Measurements from ENCODE around the gene TFG.

Gene TFG

GRCh38 chr3:100748967-100749366, 39.7 kb downstream of the TFG start:
- Histone ChIP-seq H3K14ac (ENCODE audit: low read length) (no peak overlapping the region), H3K4me3 (ENCODE audit: low read length in 2 of 2) (no peak overlapping the region), H3K36me3 (replicated peaks in 1 of 2; ENCODE audit: control insufficient read depth in 2 of 2, insufficient read depth in 2 of 2, low read length in 2 of 2) (peaks cover 7 to 100% of the 10 kb centered on the region in 2 donors), H2AK5ac (ENCODE audit: low read depth, low read length) (no peak overlapping the region), H4K91ac (ENCODE audit: low read depth, low read length, poor library complexity) (no peak overlapping the region), H3K27ac (replicated peaks; ENCODE audit: low read length) (no peak overlapping the region), H3K9me3 (replicated peaks in 1 of 2; ENCODE audit: control insufficient read depth in 2 of 2, insufficient read depth in 1 of 2, low read depth in 1 of 2, low read length in 2 of 2) (no peaks in the 10 kb centered on the region), H2AFZ (ENCODE audit: low read length) (no peak overlapping the region), H2BK5ac (ENCODE audit: low read length) (no peak overlapping the region), H3K4me1 (ENCODE audit: control insufficient read depth in 2 of 2, insufficient read depth in 1 of 2, low read depth in 1 of 2, low read length in 2 of 2) (no peaks in the 10 kb centered on the region), H3K79me1 (ENCODE audit: low read depth, low read length) (no peaks in the 10 kb centered on the region), H2BK120ac (ENCODE audit: low read depth, low read length) (no peak overlapping the region), H2BK15ac (ENCODE audit: low read length) (no peak overlapping the region), H3K23ac (ENCODE audit: low read depth, low read length, poor library complexity) (no peak overlapping the region), H3K4ac (ENCODE audit: low read length) (no peak overlapping the region), H3K4me2 (ENCODE audit: insufficient read depth, low read length, poor library complexity, severe bottlenecking) (no peak overlapping the region), H3K9ac (ENCODE audit: low read depth, low read length, poor library complexity) (no peak overlapping the region), H4K8ac (ENCODE audit: low read depth, low read length) (no peak overlapping the region), H2BK12ac (ENCODE audit: low read length) (no peak overlapping the region), H3K18ac (ENCODE audit: low read length) (no peak overlapping the region), H3K27me3 (ENCODE audit: control insufficient read depth in 3 of 3, insufficient read depth in 3 of 3, low read depth in 1 of 3, low read length in 3 of 3) (no peaks in the 10 kb centered on the region)
- WGBS, 2 donors (ENCODE audit: extremely low coverage in 2 of 2, insufficient read length in 2 of 2, insufficient replicate concordance in 1 of 2): no CpG with 5 or more reads among the region's 2 CpGs
- DNase-seq (ENCODE audit: low spot score): no peak

- no peak overlapping the region for H3K18ac ChIP-seq (ENCODE audit: low read length)
- H3K27ac ChIP-seq (replicated peaks; ENCODE audit: low read length): no peak overlapping the region
- no peak overlapping the region for H2BK15ac ChIP-seq (ENCODE audit: low read length)
- H3K4me3 ChIP-seq (ENCODE audit: low read length in 2 of 2): no peak overlapping the region
- no peak overlapping the region for H2BK120ac ChIP-seq (ENCODE audit: low read depth, low read length)
- no CpG with 5 or more reads among the region's 2 CpGs for WGBS, 2 donors (ENCODE audit: extremely low coverage in 2 of 2, insufficient read length in 2 of 2, insufficient replicate concordance in 1 of 2)
- H3K79me1 ChIP-seq (ENCODE audit: low read depth, low read length): no peaks in the 10 kb centered on the region
- H2BK5ac ChIP-seq (ENCODE audit: low read length): no peak overlapping the region
- no peak overlapping the region for H4K8ac ChIP-seq (ENCODE audit: low read depth, low read length)
- H3K4ac ChIP-seq (ENCODE audit: low read length): no peak overlapping the region
- no peak overlapping the region for H3K4me2 ChIP-seq (ENCODE audit: insufficient read depth, low read length, poor library complexity, severe bottlenecking)
- H3K9ac ChIP-seq (ENCODE audit: low read depth, low read length, poor library complexity): no peak overlapping the region
- H4K91ac ChIP-seq (ENCODE audit: low read depth, low read length, poor library complexity): no peak overlapping the region
- H3K14ac ChIP-seq (ENCODE audit: low read length): no peak overlapping the region
- H2AK5ac ChIP-seq (ENCODE audit: low read depth, low read length): no peak overlapping the region
- H2AFZ ChIP-seq (ENCODE audit: low read length): no peak overlapping the region
- H3K23ac ChIP-seq (ENCODE audit: low read depth, low read length, poor library complexity): no peak overlapping the region
- no peak overlapping the region for H2BK12ac ChIP-seq (ENCODE audit: low read length)
- no peaks in the 10 kb centered on the region for H3K9me3 ChIP-seq (replicated peaks in 1 of 2; ENCODE audit: control insufficient read depth in 2 of 2, insufficient read depth in 1 of 2, low read depth in 1 of 2, low read length in 2 of 2)
- no peak for DNase-seq (ENCODE audit: low spot score)
- H3K36me3 ChIP-seq (replicated peaks in 1 of 2; ENCODE audit: control insufficient read depth in 2 of 2, insufficient read depth in 2 of 2, low read length in 2 of 2): peaks cover 0 to 64% of the 10 kb centered on the region in 2 donors
- no peaks in the 10 kb centered on the region for H3K27me3 ChIP-seq (ENCODE audit: control insufficient read depth in 3 of 3, insufficient read depth in 3 of 3, low read depth in 1 of 3, low read length in 3 of 3)
- no peaks in the 10 kb centered on the region for H3K4me1 ChIP-seq (ENCODE audit: control insufficient read depth in 2 of 2, insufficient read depth in 1 of 2, low read depth in 1 of 2, low read length in 2 of 2)
These were observed 44.6 kb downstream of the TFG start for GRCh38 chr3:100753846-100754245.

GRCh38 chr3:100754563-100755334, 45.5 kb downstream of the TFG start:
- Histone ChIP-seq H2BK12ac (ENCODE audit: low read length) (no peak overlapping the region), H3K4me2 (ENCODE audit: insufficient read depth, low read length, poor library complexity, severe bottlenecking) (no peak overlapping the region), H3K9me3 (replicated peaks in 1 of 2; ENCODE audit: control insufficient read depth in 2 of 2, insufficient read depth in 1 of 2, low read depth in 1 of 2, low read length in 2 of 2) (no peaks in the 10 kb centered on the region), H2BK5ac (ENCODE audit: low read length) (no peak overlapping the region), H4K8ac (ENCODE audit: low read depth, low read length) (no peak overlapping the region), H3K36me3 (replicated peaks in 1 of 2; ENCODE audit: control insufficient read depth in 2 of 2, insufficient read depth in 2 of 2, low read length in 2 of 2) (peaks cover 0 to 55% of the 10 kb centered on the region in 2 donors), H2AFZ (ENCODE audit: low read length) (no peak overlapping the region), H3K4me1 (ENCODE audit: control insufficient read depth in 2 of 2, insufficient read depth in 1 of 2, low read depth in 1 of 2, low read length in 2 of 2) (no peaks in the 10 kb centered on the region), H3K14ac (ENCODE audit: low read length) (no peak overlapping the region), H2BK120ac (ENCODE audit: low read depth, low read length) (no peak overlapping the region), H3K4me3 (ENCODE audit: low read length in 2 of 2) (no peak overlapping the region), H2BK15ac (ENCODE audit: low read length) (no peak overlapping the region), H3K79me1 (ENCODE audit: low read depth, low read length) (no peaks in the 10 kb centered on the region), H3K23ac (ENCODE audit: low read depth, low read length, poor library complexity) (no peak overlapping the region), H3K27me3 (ENCODE audit: control insufficient read depth in 3 of 3, insufficient read depth in 3 of 3, low read depth in 1 of 3, low read length in 3 of 3) (no peaks in the 10 kb centered on the region), H3K18ac (ENCODE audit: low read length) (no peak overlapping the region), H4K91ac (ENCODE audit: low read depth, low read length, poor library complexity) (no peak overlapping the region), H3K27ac (replicated peaks; ENCODE audit: low read length) (no peak overlapping the region), H3K4ac (ENCODE audit: low read length) (no peak overlapping the region), H2AK5ac (ENCODE audit: low read depth, low read length) (no peak overlapping the region), H3K9ac (ENCODE audit: low read depth, low read length, poor library complexity) (no peak overlapping the region)
- WGBS, 2 donors (ENCODE audit: extremely low coverage in 2 of 2, insufficient read length in 2 of 2, insufficient replicate concordance in 1 of 2): no CpG with 5 or more reads among the region's 3 CpGs
- DNase-seq (ENCODE audit: low spot score): no peak

GRCh38 chr3:100756441-100756840, 47.1 kb downstream of the TFG start:
- no peak for DNase-seq (ENCODE audit: low spot score)
- WGBS, 2 donors (ENCODE audit: extremely low coverage in 2 of 2, insufficient read length in 2 of 2, insufficient replicate concordance in 1 of 2): no CpG with 5 or more reads among the region's 2 CpGs
- no peak overlapping the region for H2AK5ac ChIP-seq (ENCODE audit: low read depth, low read length)

More at GRCh38 chr3:100756441-100756840, 47.1 kb downstream of the TFG start:
- Histone ChIP-seq H3K27me3 (ENCODE audit: control insufficient read depth in 3 of 3, insufficient read depth in 3 of 3, low read depth in 1 of 3, low read length in 3 of 3) (no peaks in the 10 kb centered on the region), H3K23ac (ENCODE audit: low read depth, low read length, poor library complexity) (no peak overlapping the region), H3K9ac (ENCODE audit: low read depth, low read length, poor library complexity) (no peak overlapping the region), H3K18ac (ENCODE audit: low read length) (no peak overlapping the region), H2AFZ (ENCODE audit: low read length) (no peak overlapping the region), H2BK120ac (ENCODE audit: low read depth, low read length) (no peak overlapping the region), H3K4me2 (ENCODE audit: insufficient read depth, low read length, poor library complexity, severe bottlenecking) (no peak overlapping the region), H4K91ac (ENCODE audit: low read depth, low read length, poor library complexity) (no peak overlapping the region), H3K9me3 (replicated peaks in 1 of 2; ENCODE audit: control insufficient read depth in 2 of 2, insufficient read depth in 1 of 2, low read depth in 1 of 2, low read length in 2 of 2) (no peaks in the 10 kb centered on the region), H3K27ac (replicated peaks; ENCODE audit: low read length) (no peak overlapping the region), H2BK15ac (ENCODE audit: low read length) (no peak overlapping the region), H3K79me1 (ENCODE audit: low read depth, low read length) (no peaks in the 10 kb centered on the region), H4K8ac (ENCODE audit: low read depth, low read length) (no peak overlapping the region), H3K14ac (ENCODE audit: low read length) (no peak overlapping the region), H2BK5ac (ENCODE audit: low read length) (no peak overlapping the region), H2BK12ac (ENCODE audit: low read length) (no peak overlapping the region), H3K4ac (ENCODE audit: low read length) (no peak overlapping the region), H3K36me3 (replicated peaks in 1 of 2; ENCODE audit: control insufficient read depth in 2 of 2, insufficient read depth in 2 of 2, low read length in 2 of 2) (peaks cover 0 to 38% of the 10 kb centered on the region in 2 donors), H3K4me1 (ENCODE audit: control insufficient read depth in 2 of 2, insufficient read depth in 1 of 2, low read depth in 1 of 2, low read length in 2 of 2) (peaks cover 0 to 4% of the 10 kb centered on the region in 2 donors), H3K4me3 (ENCODE audit: low read length in 2 of 2) (no peak overlapping the region)

All from neuronal stem cell (in vitro differentiated cells).